K562 (cell line): ENCODE measurements around the gene PIGK. TPM values are rescaled to one million over a fixed set of nuclear protein-coding genes. Genes with fewer than 3 reads are reported as not detected.

Experiments used
- AFF1 ChIP-seq, 2 experiments: fragments of 450-650 bp; IDR thresholded peaks; 2 replicates each; pipeline ENCODE4 v1.6.1; 2018; ENCODE audit warnings: mild to moderate bottlenecking in 2 of 2, low read depth in 1 of 2; ENCODE audit not compliant: partially characterized antibody in 2 of 2
- DIDO1 ChIP-seq: fragments of 450-650 bp; IDR thresholded peaks from 2 replicates; pipeline ENCODE4 v1.6.1; 2016; ENCODE audit warnings: low read depth, missing biosample characterization, missing genetic modification characterization
- EWSR1 ChIP-seq: fragments of 450-650 bp; IDR thresholded peaks from 2 replicates; pipeline ENCODE4 v1.6.1; 2018; ENCODE audit warnings: borderline replicate concordance, mild to moderate bottlenecking, low read depth, moderate library complexity; ENCODE audit not compliant: partially characterized antibody
- HOMEZ ChIP-seq: fragments of 250-450 bp; sonication (Bioruptor Pico); IDR thresholded peaks from 2 replicates; pipeline ENCODE4 v1.4.0; 2020; ENCODE audit warnings: mild to moderate bottlenecking, moderate library complexity
- IRF9 ChIP-seq: fragments of 450-650 bp; IDR thresholded peaks from 2 replicates; pipeline ENCODE4 v1.6.1; 2016; ENCODE audit warnings: missing biosample characterization, missing genetic modification characterization
- TOE1 ChIP-seq, 2 experiments: fragments of 450-650 bp in 1 of 2; sonication (generic) in 1 of 2; formaldehyde crosslinking in 1 of 2; IDR thresholded peaks; 2 replicates each; pipeline versions ENCODE4 v1.7.1 to v1.8.0; 2016 to 2022; ENCODE audit warnings: borderline replicate concordance in 2 of 2, mild to moderate bottlenecking in 2 of 2, antibody characterized with exemption in 1 of 2, inconsistent platforms in 1 of 2, low read depth in 1 of 2, missing genetic modification reagents in 1 of 2, moderate library complexity in 1 of 2
- ZNF449 ChIP-seq: fragments of 250-450 bp; sonication (Bioruptor Pico); IDR thresholded peaks from 2 replicates; pipeline ENCODE4 v1.8.0; 2022; ENCODE audit warnings: moderate library complexity, mild to moderate bottlenecking, inconsistent platforms
- ZNF699 ChIP-seq: fragments of 250-450 bp; sonication (Bioruptor Pico); IDR thresholded peaks from 2 replicates; pipeline ENCODE4 v1.8.0; 2021; ENCODE audit warnings: mild to moderate bottlenecking, moderate library complexity; ENCODE audit not compliant: insufficient replicate concordance
- polyA plus RNA-seq, 8 experiments: library from polyadenylated mRNA; depleted of rRNA in 4 of 8; stranded (reverse) in 5 of 8; unstranded in 3 of 8; fragments of >200 nt; fragmentation: Nextera tagmentation in 2 of 8; fragmentation: Illumina TruSeq in 1 of 8; extraction: Ambion mirVana in 2 of 8; extraction: Trizol in 1 of 8; gene quantifications; 2 replicates each; pipeline versions ENCODE4 v1.2.1 to v1.2.3, GENCODE V29; 2011 to 2014; ENCODE audit warnings: inconsistent platforms in 1 of 8, missing spikeins in 1 of 8
- total RNA-seq, 7 experiments: library from RNA; depleted of rRNA in 6 of 7; stranded (reverse); fragments of >200 nt in 6 of 7; fragmentation: Illumina TruSeq in 2 of 7; extraction: Trizol in 2 of 7; gene quantifications; 2 replicates each; pipeline versions ENCODE4 v1.2.1 to v1.2.3, GENCODE V29; 2011 to 2021; ENCODE audit warnings: low replicate concordance in 1 of 7

PIGK gene
- total and polyA plus RNA-seq, 9 of the 15 experiments (the other 6 are each of a cell fraction or from before 2014, with no cell fraction given) = 15.7 to 59.5 (median 29.9) TPM

- TF ChIP-seq IRF9 (no peak), HOMEZ (no peak), DIDO1 (tag) (no peak), EWSR1 (no peak), ZNF449 (CRISPR knock-in tag) (no peak), TOE1 (IDR thresholded peaks at IDR 0.05; ENCODE audit: borderline replicate concordance) (no peak), TOE1 (CRISPR knock-in tag; IDR thresholded peaks at IDR 0.05; ENCODE audit: borderline replicate concordance, low read depth) (no peak), ZNF699 (no peak), AFF1 (IDR thresholded peaks at IDR 0.05; ENCODE audit: low read depth in 1 of 2, partially characterized antibody in 2 of 2) (no peak)
Observed at GRCh38 chr1:77051425-77051824, 167.8 kb downstream of the PIGK start (continued).
